NCI-H2196 (cell line): Measurements from ENCODE around the gene SCD.
"Not testable (repeated sequence)": the region's sequence is repeated elsewhere in the genome, so short reads cannot be mapped to it uniquely, and the experiment has no call there.

Experiments
- DNase-seq: peaks from one replicate; lab custom pipeline; 2025; ENCODE audit not compliant: unreplicated experiment; lab: John Stamatoyannopoulos, UW

The SCD gene

GRCh38 chr10:100346765-100347567 lies at the start of gene SCD:
SCD (plus strand) TSS chr10:100347233; CDS start chr10:100347505, 272 bp downstream.
- DNase-seq = peak; percentile 76

- DNase-seq = no peak
Measured at GRCh38 chr10:100297242-100297641, 49.8 kb upstream of the SCD start.

GRCh38 chr10:100301123-100301522 lies 45.9 kb upstream of the SCD start:
- DNase-seq = not testable (repeated sequence)

- DNase-seq = no peak
Measured at GRCh38 chr10:100303724-100304319, 43.2 kb upstream of the SCD start.

GRCh38 chr10:100304414-100304813 lies 42.6 kb upstream of the SCD start:
- no peak for DNase-seq

- DNase-seq = no peak
Measured at GRCh38 chr10:100306861-100307260, 40.2 kb upstream of the SCD start.

- DNase-seq = no peak
Measured at GRCh38 chr10:100307684-100308083, 39.3 kb upstream of the SCD start.

GRCh38 chr10:100311298-100311697 lies 35.7 kb upstream of the SCD start:
- DNase-seq = no peak

- DNase-seq = no peak
Measured at GRCh38 chr10:100315615-100316014, 31.4 kb upstream of the SCD start.

GRCh38 chr10:100318207-100318606 lies 28.8 kb upstream of the SCD start:
- no peak for DNase-seq

GRCh38 chr10:100319707-100320402 lies 27.2 kb upstream of the SCD start:
- DNase-seq = no peak

- DNase-seq = no peak
Measured at GRCh38 chr10:100325158-100325557, 21.9 kb upstream of the SCD start.

GRCh38 chr10:100327007-100327717 lies 19.9 kb upstream of the SCD start:
- DNase-seq = no peak

GRCh38 chr10:100327718-100328009 lies 19.4 kb upstream of the SCD start:
- DNase-seq = no peak

GRCh38 chr10:100328198-100328597 lies 18.8 kb upstream of the SCD start:
- DNase-seq = no peak

- no peak for DNase-seq
Measured at GRCh38 chr10:100330079-100330478, 17.0 kb upstream of the SCD start, which contains the start of gene PKD2L1. PKD2L1 (minus strand) TSS chr10:100330228; CDS start chr10:100330103, 125 bp downstream.

- no peak for DNase-seq
Measured at GRCh38 chr10:100333106-100333505, 13.9 kb upstream of the SCD start.

- no peak for DNase-seq
Measured at GRCh38 chr10:100333661-100334440, 13.2 kb upstream of the SCD start.

- no peak for DNase-seq
Measured at GRCh38 chr10:100334762-100335161, 12.3 kb upstream of the SCD start.

GRCh38 chr10:100338434-100339036 lies 8.5 kb upstream of the SCD start:
- DNase-seq = peak; percentile 49
